WTC11 (cell line): ENCODE data around the gene NID2. TPM values are rescaled to one million over a fixed set of nuclear protein-coding genes. Genes with fewer than 3 reads are reported as not detected.

Experiments used
- ATAC-seq: fragments of 200-7000 bp; cut with Tn5 transposase; 2 replicates; pipeline ENCODE4 v1.10.0; 2021; ENCODE audit warnings: mild to moderate bottlenecking, moderate library complexity
- CTCF ChIA-PET: fragments of 300-600 bp; sonication (Branson Sonifier 250); formaldehyde crosslinking; loops from one replicate; lab custom pipeline; 2021; ENCODE audit warnings: antibody characterized with exemption; lab: Charles Lee
- POLR2A ChIA-PET: fragments of 350-600 bp; sonication (Branson Sonifier 250); formaldehyde crosslinking; loops from one replicate; lab custom pipeline; 2021; ENCODE audit warnings: antibody characterized with exemption; lab: Charles Lee
- DNase-seq: peaks from one replicate; pipeline ENCODE4 v3.0.0; 2021; ENCODE audit warnings: low spot score
- H3K27ac Mint-ChIP-seq: 2 replicates; pipeline ENCODE4 v1.8.0; 2021; ENCODE audit warnings: mixed read lengths
- H3K27me3 Mint-ChIP-seq: 2 replicates; pipeline ENCODE4 v1.8.0; 2021; ENCODE audit warnings: low read depth, mild to moderate bottlenecking, moderate library complexity, mixed read lengths
- H3K36me3 Mint-ChIP-seq: 2 replicates; pipeline ENCODE4 v1.8.0; 2021; ENCODE audit warnings: mixed read lengths
- H3K4me1 Mint-ChIP-seq: 2 replicates; pipeline ENCODE4 v1.8.0; 2022; ENCODE audit warnings: mixed read lengths
- H3K4me3 Mint-ChIP-seq: 2 replicates; pipeline ENCODE4 v1.8.0; 2021; ENCODE audit warnings: mild to moderate bottlenecking, moderate library complexity, mixed read lengths
- H3K9me3 Mint-ChIP-seq: 2 replicates; pipeline ENCODE4 v1.8.0; 2021; ENCODE audit warnings: mixed read lengths
- AFF4 ChIP-seq: sonication (generic); formaldehyde crosslinking; IDR thresholded peaks from 2 replicates; pipeline ENCODE4 v1.8.1; 2023; ENCODE audit warnings: mild to moderate bottlenecking, missing genetic modification reagents, borderline replicate concordance
- ATF2 ChIP-seq: sonication (generic); formaldehyde crosslinking; IDR thresholded peaks from 2 replicates; pipeline ENCODE4 v1.8.1; 2022; ENCODE audit warnings: low read depth, missing genetic modification reagents, borderline replicate concordance
- E2F5 ChIP-seq: sonication (generic); formaldehyde crosslinking; IDR thresholded peaks from 2 replicates; pipeline ENCODE4 v1.8.1; 2022; ENCODE audit warnings: mild to moderate bottlenecking, moderate library complexity, missing genetic modification reagents
- IRF2 ChIP-seq: sonication (generic); formaldehyde crosslinking; IDR thresholded peaks from 2 replicates; pipeline ENCODE4 v1.8.0; 2022; ENCODE audit warnings: low read depth, missing genetic modification reagents, borderline replicate concordance
- JAZF1 ChIP-seq: fragments of 250-450 bp; sonication (Bioruptor Pico); IDR thresholded peaks from 2 replicates; pipeline ENCODE4 v1.9.0; 2021; ENCODE audit warnings: moderate library complexity, mild to moderate bottlenecking, inconsistent platforms
- JUN ChIP-seq: sonication (generic); formaldehyde crosslinking; IDR thresholded peaks from 2 replicates; pipeline ENCODE4 v1.8.0; 2023; ENCODE audit warnings: mild to moderate bottlenecking, missing genetic modification reagents
- MXD4 ChIP-seq: fragments of 250-450 bp; sonication (Bioruptor Pico); IDR thresholded peaks from 2 replicates; pipeline ENCODE4 v1.8.0; 2021; ENCODE audit warnings: mild to moderate bottlenecking, moderate library complexity, borderline replicate concordance
- NR1H2 ChIP-seq: sonication (generic); formaldehyde crosslinking; IDR thresholded peaks from 2 replicates; pipeline ENCODE4 v1.9.0; 2021; ENCODE audit warnings: mild to moderate bottlenecking, moderate library complexity, missing genetic modification reagents
- NR2C2 ChIP-seq: sonication (generic); formaldehyde crosslinking; IDR thresholded peaks from 2 replicates; pipeline ENCODE4 v1.8.0; 2022; ENCODE audit warnings: mild to moderate bottlenecking, missing genetic modification reagents
- PREB ChIP-seq: sonication (generic); formaldehyde crosslinking; IDR thresholded peaks from 2 replicates; pipeline ENCODE4 v1.8.1; 2022; ENCODE audit warnings: mild to moderate bottlenecking, missing genetic modification reagents, moderate library complexity, borderline replicate concordance
- SMAD3 ChIP-seq: sonication (generic); formaldehyde crosslinking; IDR thresholded peaks from 2 replicates; pipeline ENCODE4 v1.8.0; 2022; ENCODE audit warnings: missing genetic modification reagents, mild to moderate bottlenecking, borderline replicate concordance
- USF1 ChIP-seq: sonication (generic); formaldehyde crosslinking; IDR thresholded peaks from 2 replicates; pipeline ENCODE4 v1.8.0; 2022; ENCODE audit warnings: mild to moderate bottlenecking, missing genetic modification reagents
- USF2 ChIP-seq: sonication (generic); formaldehyde crosslinking; IDR thresholded peaks from 2 replicates; pipeline ENCODE4 v1.8.1; 2023; ENCODE audit warnings: mild to moderate bottlenecking, missing genetic modification reagents, moderate library complexity
- ZBTB43 ChIP-seq: sonication (generic); formaldehyde crosslinking; IDR thresholded peaks from 2 replicates; pipeline ENCODE4 v1.8.1; 2023; ENCODE audit warnings: mild to moderate bottlenecking, missing genetic modification reagents
- ZNF219 ChIP-seq: sonication (generic); formaldehyde crosslinking; IDR thresholded peaks from 2 replicates; pipeline ENCODE4 v1.8.0; 2023; ENCODE audit warnings: missing genetic modification reagents, mild to moderate bottlenecking, borderline replicate concordance
- ZNF396 ChIP-seq: fragments of 250-450 bp; sonication (Bioruptor Pico); IDR thresholded peaks from 2 replicates; pipeline ENCODE4 v1.8.0; 2021; ENCODE audit warnings: mild to moderate bottlenecking, moderate library complexity, borderline replicate concordance
- ZNF423 ChIP-seq: fragments of 250-450 bp; sonication (Bioruptor Pico); IDR thresholded peaks from 2 replicates; pipeline ENCODE4 v2.1.2; 2022; ENCODE audit warnings: mild to moderate bottlenecking, moderate library complexity
- total RNA-seq: library from RNA; stranded (reverse); gene quantifications from 3 replicates; pipeline ENCODE4 v1.2.3, GENCODE V29; 2021

Gene NID2
- total RNA-seq, 1 experiment from 2014 or later = 5.4 TPM

- CTCF ChIA-PET = no interaction called here
- H3K9me3 Mint-ChIP-seq = no peaks in the 10 kb centered on the region
- peaks cover 14% of the 10 kb centered on the region for H3K4me1 Mint-ChIP-seq
- H3K27ac Mint-ChIP-seq = no peak overlapping the region
- ATAC-seq (no peak), DNase-seq (no peak)
- TF ChIP-seq NR2C2 (CRISPR knock-in tag) = no peak
- no peak for TF ChIP-seq E2F5 (CRISPR knock-in tag)
- no peak for TF ChIP-seq USF2 (CRISPR knock-in tag)
- no peak for TF ChIP-seq USF1 (CRISPR knock-in tag)
- no peak for TF ChIP-seq JUN
- TF ChIP-seq IRF2 (CRISPR knock-in tag) = no peak
- TF ChIP-seq ZBTB43 (CRISPR knock-in tag) = no peak
- TF ChIP-seq SMAD3 = no peak
- TF ChIP-seq PREB (CRISPR knock-in tag) = no peak
- TF ChIP-seq NR1H2 (CRISPR knock-in tag) = no peak
- TF ChIP-seq AFF4 (CRISPR knock-in tag) = no peak
- TF ChIP-seq ATF2 (CRISPR knock-in tag) = no peak
- no peak for TF ChIP-seq JAZF1 (CRISPR knock-in tag)
- TF ChIP-seq ZNF423 = no peak
- TF ChIP-seq ZNF219 (CRISPR knock-in tag) = no peak
- TF ChIP-seq ZNF396 (CRISPR knock-in tag) = no peak
- no peak for TF ChIP-seq MXD4
- no peaks in the 10 kb centered on the region for H3K36me3 Mint-ChIP-seq
- no peaks in the 10 kb centered on the region for H3K27me3 Mint-ChIP-seq
- H3K4me3 Mint-ChIP-seq = no peak overlapping the region
- POLR2A ChIA-PET = no interaction called here
Measured at GRCh38 chr14:52052288-52052943, 16.4 kb downstream of the NID2 start.
